HG02798 (cell line): Measurements from ENCODE around the gene PRCC.

ENCODE experiments used
- ATAC-seq: cut with Tn5 transposase; IDR thresholded peaks from one replicate; pipeline ENCODE4 v1.9.1; 2021; ENCODE audit warnings: mild to moderate bottlenecking; ENCODE audit not compliant: unreplicated experiment, poor library complexity

Gene PRCC

GRCh38 chr1:156836892-156837291, 69.6 kb downstream of the PRCC start:
- ATAC-seq = no peak

- no peak for ATAC-seq
Measured at GRCh38 chr1:156838972-156839371, 71.6 kb downstream of the PRCC start.

- ATAC-seq = no peak
Measured at GRCh38 chr1:156839426-156840109, 72.2 kb downstream of the PRCC start.

GRCh38 chr1:156840186-156840897, 73.0 kb downstream of the PRCC start:
- ATAC-seq = no peak

GRCh38 chr1:156840898-156841279, 73.6 kb downstream of the PRCC start:
- no peak for ATAC-seq

- ATAC-seq = no peak
Measured at GRCh38 chr1:156841295-156841855, 74.0 kb downstream of the PRCC start.

GRCh38 chr1:156842618-156843300, 75.4 kb downstream of the PRCC start:
- no peak for ATAC-seq

GRCh38 chr1:156844102-156844501, 76.8 kb downstream of the PRCC start:
- ATAC-seq = no peak

- ATAC-seq = no peak
Measured at GRCh38 chr1:156844638-156845037, 77.3 kb downstream of the PRCC start.

GRCh38 chr1:156845055-156845952, 78.0 kb downstream of the PRCC start:
- no peak for ATAC-seq

GRCh38 chr1:156845953-156846545, 78.7 kb downstream of the PRCC start:
- no peak for ATAC-seq

GRCh38 chr1:156846643-156847042, 79.3 kb downstream of the PRCC start:
- no peak for ATAC-seq

GRCh38 chr1:156847591-156848460, 80.5 kb downstream of the PRCC start:
- ATAC-seq = no peak

GRCh38 chr1:156848461-156849150, 81.3 kb downstream of the PRCC start:
- no peak for ATAC-seq

- no peak for ATAC-seq
Measured at GRCh38 chr1:156849151-156849496, 81.8 kb downstream of the PRCC start.
